ENCODE measurements around the gene STRADB. TPM values are rescaled to one million over a fixed set of nuclear protein-coding genes. Genes with fewer than 3 reads are reported as not detected.

STRADB gene
- total RNA-seq, 1 experiment from 2014 or later, result 17.4 TPM

DNA sequence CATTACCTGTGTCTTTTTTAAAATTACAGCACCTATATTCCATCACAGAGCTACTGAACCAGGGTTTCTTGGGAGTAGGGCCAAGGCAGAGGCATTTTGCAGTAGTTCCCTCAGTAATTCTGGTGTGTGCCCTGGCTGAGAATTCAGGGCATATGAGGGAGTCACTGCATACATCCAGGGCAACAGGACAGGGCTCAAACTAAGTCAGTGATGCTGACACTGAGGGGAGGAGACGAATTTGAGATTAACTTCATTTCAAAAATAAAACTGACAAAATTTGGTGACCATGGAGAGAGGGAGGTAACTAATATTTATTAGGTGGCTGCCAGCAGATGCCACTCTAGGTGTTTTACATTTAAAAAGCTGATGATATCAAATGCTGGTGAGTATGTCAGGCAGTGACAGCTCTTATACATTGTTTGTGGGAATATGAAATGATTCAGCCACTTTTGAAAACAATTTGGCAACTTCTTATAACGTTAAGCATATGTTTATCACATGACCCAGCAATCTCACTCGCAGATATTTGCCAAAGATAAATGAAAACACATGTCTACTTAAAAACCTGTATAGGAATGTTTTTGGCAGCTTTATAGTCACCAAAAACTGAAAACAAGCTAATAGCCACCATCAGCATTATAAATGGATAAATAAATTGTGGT is 20.3 kb downstream of the STRADB start:
- ChIA-PET CTCF (no interaction called here), RAD21 (ENCODE audit: low non-redundant PET in 1 of 2, low total read pairs in 2 of 2, uncharacterized antibody in 2 of 2, unreplicated experiment in 2 of 2) (no interaction called here), POLR2A (no interaction called here)
- Histone ChIP-seq H3K9ac (ENCODE audit: low read length) (no peak overlapping the region), H2AFZ (ENCODE audit: low read depth, low read length, poor library complexity, severe bottlenecking) (no peak overlapping the region), H3K4me2 (ENCODE audit: low read length) (0 out of 2 replicates have a peak overlapping the region, but pooled peaks have one; percentile 11), H4K20me1 (ENCODE audit: insufficient read depth) (no peaks in the 10 kb centered on the region), H3K27me3 (ENCODE audit: insufficient read depth, low read length) (no peaks in the 10 kb centered on the region), H3K4me1 (ENCODE audit: control insufficient read depth in 1 of 2, insufficient read depth in 2 of 2, low read length in 2 of 2) (peaks cover 0 to 13% of the 10 kb centered on the region in 2 experiments; a peak in 3 of 4 replicates), H3K79me2 (ENCODE audit: insufficient read depth, low read length) (no peaks in the 10 kb centered on the region), H3K4me3 (replicated peaks in 1 of 2; ENCODE audit: low read depth in 1 of 2, low read length in 2 of 2) (no peak overlapping the region), H3K36me3 (ENCODE audit: control insufficient read depth in 1 of 2, insufficient read depth in 2 of 2, low read length in 2 of 2) (peaks cover 0 to 7% of the 10 kb centered on the region in 2 experiments; a peak in 1 of 4 replicates), H3K9me2 (ENCODE audit: insufficient read depth) (no peaks in the 10 kb centered on the region; the same call in 1 of the 2 replicates), H3K27ac (ENCODE audit: low read depth, low read length) (no peak overlapping the region), H3K9me3 (ENCODE audit: control insufficient read depth in 1 of 2, insufficient read depth in 1 of 2, low read depth in 1 of 2, low read length in 2 of 2) (no peaks in the 10 kb centered on the region)
- no peak for DNase-seq (ENCODE audit: low read depth, low spot score)
- BruUV-seq (replicated peaks), result no TSS peak
- no peak for TF ChIP-seq YY1 (IDR thresholded peaks at IDR 0.05; ENCODE audit: extremely low read depth, insufficient replicate concordance, low read depth, low read length)
- no peak for TF ChIP-seq RAD21 (IDR thresholded peaks at IDR 0.05; ENCODE audit: low read depth)
- TF ChIP-seq CBX3 (IDR thresholded peaks at IDR 0.05; ENCODE audit: low read depth), result no peak
- TF ChIP-seq, protein P1, sequence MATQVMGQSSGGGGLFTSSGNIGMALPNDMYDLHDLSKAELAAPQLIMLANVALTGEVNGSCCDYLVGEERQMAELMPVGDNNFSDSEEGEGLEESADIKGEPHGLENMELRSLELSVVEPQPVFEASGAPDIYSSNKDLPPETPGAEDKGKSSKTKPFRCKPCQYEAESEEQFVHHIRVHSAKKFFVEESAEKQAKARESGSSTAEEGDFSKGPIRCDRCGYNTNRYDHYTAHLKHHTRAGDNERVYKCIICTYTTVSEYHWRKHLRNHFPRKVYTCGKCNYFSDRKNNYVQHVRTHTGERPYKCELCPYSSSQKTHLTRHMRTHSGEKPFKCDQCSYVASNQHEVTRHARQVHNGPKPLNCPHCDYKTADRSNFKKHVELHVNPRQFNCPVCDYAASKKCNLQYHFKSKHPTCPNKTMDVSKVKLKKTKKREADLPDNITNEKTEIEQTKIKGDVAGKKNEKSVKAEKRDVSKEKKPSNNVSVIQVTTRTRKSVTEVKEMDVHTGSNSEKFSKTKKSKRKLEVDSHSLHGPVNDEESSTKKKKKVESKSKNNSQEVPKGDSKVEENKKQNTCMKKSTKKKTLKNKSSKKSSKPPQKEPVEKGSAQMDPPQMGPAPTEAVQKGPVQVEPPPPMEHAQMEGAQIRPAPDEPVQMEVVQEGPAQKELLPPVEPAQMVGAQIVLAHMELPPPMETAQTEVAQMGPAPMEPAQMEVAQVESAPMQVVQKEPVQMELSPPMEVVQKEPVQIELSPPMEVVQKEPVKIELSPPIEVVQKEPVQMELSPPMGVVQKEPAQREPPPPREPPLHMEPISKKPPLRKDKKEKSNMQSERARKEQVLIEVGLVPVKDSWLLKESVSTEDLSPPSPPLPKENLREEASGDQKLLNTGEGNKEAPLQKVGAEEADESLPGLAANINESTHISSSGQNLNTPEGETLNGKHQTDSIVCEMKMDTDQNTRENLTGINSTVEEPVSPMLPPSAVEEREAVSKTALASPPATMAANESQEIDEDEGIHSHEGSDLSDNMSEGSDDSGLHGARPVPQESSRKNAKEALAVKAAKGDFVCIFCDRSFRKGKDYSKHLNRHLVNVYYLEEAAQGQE (IDR thresholded peaks at IDR 0.05; ENCODE audit: low read depth), result no peak
- no peak for TF ChIP-seq ZNF274 (IDR thresholded peaks at IDR 0.05; ENCODE audit: low read depth, low read length)
- no peak for TF ChIP-seq EZH2phosphoT487 (IDR thresholded peaks at IDR 0.05; ENCODE audit: borderline replicate concordance)
- TF ChIP-seq POLR2AphosphoS5 (IDR thresholded peaks at IDR 0.05; ENCODE audit: low read depth, low read length), result no peak
- TF ChIP-seq, protein P2, sequence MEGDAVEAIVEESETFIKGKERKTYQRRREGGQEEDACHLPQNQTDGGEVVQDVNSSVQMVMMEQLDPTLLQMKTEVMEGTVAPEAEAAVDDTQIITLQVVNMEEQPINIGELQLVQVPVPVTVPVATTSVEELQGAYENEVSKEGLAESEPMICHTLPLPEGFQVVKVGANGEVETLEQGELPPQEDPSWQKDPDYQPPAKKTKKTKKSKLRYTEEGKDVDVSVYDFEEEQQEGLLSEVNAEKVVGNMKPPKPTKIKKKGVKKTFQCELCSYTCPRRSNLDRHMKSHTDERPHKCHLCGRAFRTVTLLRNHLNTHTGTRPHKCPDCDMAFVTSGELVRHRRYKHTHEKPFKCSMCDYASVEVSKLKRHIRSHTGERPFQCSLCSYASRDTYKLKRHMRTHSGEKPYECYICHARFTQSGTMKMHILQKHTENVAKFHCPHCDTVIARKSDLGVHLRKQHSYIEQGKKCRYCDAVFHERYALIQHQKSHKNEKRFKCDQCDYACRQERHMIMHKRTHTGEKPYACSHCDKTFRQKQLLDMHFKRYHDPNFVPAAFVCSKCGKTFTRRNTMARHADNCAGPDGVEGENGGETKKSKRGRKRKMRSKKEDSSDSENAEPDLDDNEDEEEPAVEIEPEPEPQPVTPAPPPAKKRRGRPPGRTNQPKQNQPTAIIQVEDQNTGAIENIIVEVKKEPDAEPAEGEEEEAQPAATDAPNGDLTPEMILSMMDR (IDR thresholded peaks at IDR 0.05 in 2 of 3, conservative IDR thresholded peaks at IDR 0.05 in 1 of 3; ENCODE audit: borderline replicate concordance in 1 of 3, insufficient read depth in 1 of 3, low read depth in 2 of 3, low read length in 2 of 3), result no peak
- TF ChIP-seq ELF1 (IDR thresholded peaks at IDR 0.05; ENCODE audit: borderline replicate concordance, low read depth), result no peak
- no peak for TF ChIP-seq TCF7L2 (IDR thresholded peaks at IDR 0.05; ENCODE audit: borderline replicate concordance, extremely low read depth, insufficient read depth, insufficient read length)
- no peak for TF ChIP-seq EZH2 (IDR thresholded peaks at IDR 0.05)
- TF ChIP-seq, protein P3, sequence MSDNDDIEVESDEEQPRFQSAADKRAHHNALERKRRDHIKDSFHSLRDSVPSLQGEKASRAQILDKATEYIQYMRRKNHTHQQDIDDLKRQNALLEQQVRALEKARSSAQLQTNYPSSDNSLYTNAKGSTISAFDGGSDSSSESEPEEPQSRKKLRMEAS (IDR thresholded peaks at IDR 0.05), result no peak
- TF ChIP-seq, protein P4, sequence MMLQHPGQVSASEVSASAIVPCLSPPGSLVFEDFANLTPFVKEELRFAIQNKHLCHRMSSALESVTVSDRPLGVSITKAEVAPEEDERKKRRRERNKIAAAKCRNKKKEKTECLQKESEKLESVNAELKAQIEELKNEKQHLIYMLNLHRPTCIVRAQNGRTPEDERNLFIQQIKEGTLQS (IDR thresholded peaks at IDR 0.05), result no peak
- no peak for TF ChIP-seq SIN3A (IDR thresholded peaks at IDR 0.05; ENCODE audit: low read depth)
- TF ChIP-seq SP1 (IDR thresholded peaks at IDR 0.05; ENCODE audit: low read depth), result no peak
- TF ChIP-seq, protein P5, sequence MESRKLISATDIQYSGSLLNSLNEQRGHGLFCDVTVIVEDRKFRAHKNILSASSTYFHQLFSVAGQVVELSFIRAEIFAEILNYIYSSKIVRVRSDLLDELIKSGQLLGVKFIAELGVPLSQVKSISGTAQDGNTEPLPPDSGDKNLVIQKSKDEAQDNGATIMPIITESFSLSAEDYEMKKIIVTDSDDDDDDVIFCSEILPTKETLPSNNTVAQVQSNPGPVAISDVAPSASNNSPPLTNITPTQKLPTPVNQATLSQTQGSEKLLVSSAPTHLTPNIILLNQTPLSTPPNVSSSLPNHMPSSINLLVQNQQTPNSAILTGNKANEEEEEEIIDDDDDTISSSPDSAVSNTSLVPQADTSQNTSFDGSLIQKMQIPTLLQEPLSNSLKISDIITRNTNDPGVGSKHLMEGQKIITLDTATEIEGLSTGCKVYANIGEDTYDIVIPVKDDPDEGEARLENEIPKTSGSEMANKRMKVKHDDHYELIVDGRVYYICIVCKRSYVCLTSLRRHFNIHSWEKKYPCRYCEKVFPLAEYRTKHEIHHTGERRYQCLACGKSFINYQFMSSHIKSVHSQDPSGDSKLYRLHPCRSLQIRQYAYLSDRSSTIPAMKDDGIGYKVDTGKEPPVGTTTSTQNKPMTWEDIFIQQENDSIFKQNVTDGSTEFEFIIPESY (IDR thresholded peaks at IDR 0.05; ENCODE audit: extremely low read depth, insufficient replicate concordance, low read length), result no peak
- ATAC-seq, result no peak
- intact Hi-C loops (cut with micrococcal nuclease), result no loop called here

All from HCT116 (cell line).